Renal cortical epithelial cell (primary cell): ENCODE results near the gene CHST15. TPM values are rescaled to one million over a fixed set of nuclear protein-coding genes. Genes with fewer than 3 reads are reported as not detected.

Source experiments
- DNase-seq: peaks from one replicate; pipeline ENCODE4 v3.0.0-alpha.2; 2011; ENCODE audit warnings: low read depth
- total RNA-seq: library from RNA; depleted of rRNA; stranded (reverse); fragments of >200 nt; gene quantifications from 2 replicates; pipeline ENCODE4 v1.2.3, GENCODE V29; 2014

The CHST15 gene
- total RNA-seq, 1 donor from 2014 or later = 38.3 TPM

DNA sequence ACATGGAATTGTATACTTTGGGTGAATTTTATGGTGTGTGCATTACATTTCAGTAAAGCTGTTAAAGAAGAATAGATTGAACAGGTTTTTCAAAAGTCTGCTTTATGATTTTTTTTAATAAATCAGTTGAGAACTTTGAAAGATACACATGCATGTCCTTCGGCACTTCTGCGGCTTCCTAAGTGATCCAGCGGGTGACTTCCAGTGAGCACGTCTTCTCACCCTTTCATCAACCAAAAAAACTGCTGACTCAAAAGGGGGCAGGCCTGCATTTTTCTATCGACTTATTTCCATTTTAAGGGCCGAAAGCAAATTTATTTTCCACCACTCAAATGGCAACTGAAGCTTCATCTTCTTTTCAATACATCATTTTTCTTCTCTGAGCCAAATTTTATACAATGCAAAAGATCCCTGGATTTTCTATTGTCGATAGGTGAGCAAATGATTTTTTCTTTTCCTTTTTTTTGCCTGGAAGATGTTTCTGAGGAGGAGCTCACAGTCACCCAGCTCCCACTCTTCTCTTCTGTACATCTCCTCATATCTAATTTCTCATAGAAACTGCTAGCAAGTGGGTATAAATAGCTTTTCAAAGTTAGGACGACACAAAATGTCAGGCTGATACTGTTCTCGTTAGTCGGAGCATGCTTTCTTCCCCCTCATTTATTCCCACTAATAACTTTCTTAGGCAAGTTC, 10.2 kb downstream of the CHST15 start:
- no peak for DNase-seq

- DNase-seq = no peak
These were observed 10.8 kb downstream of the CHST15 start for GRCh38 chr10:124082555-124082954.

DNA sequence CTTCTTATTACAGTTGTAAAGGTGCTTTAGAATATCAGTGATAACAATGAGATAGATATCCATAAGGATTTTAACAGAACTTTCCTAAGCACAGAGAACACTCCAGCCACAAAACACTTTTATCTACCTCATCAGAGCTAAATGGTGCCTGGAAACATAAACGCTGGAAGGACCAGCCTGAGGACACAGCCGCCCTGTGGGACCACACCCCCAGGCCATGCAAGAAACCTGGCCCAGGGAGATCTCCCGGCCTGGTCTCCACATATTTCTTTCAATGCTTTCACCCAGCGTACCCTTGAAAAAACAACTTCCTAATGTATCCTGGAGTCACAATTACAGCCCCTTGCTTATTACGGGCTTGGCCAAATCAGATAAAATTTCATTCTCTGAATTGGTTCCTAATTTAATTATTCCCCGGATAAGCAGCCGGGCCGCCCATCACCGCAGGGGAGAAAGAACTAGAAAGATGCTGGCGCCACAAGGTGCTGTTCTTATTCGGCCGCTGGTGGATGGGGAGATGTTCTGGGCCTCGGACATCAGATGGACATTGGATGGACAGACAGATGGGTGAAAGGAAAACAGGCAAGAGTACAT, 11.8 kb downstream of the CHST15 start:
- DNase-seq = no peak

DNA sequence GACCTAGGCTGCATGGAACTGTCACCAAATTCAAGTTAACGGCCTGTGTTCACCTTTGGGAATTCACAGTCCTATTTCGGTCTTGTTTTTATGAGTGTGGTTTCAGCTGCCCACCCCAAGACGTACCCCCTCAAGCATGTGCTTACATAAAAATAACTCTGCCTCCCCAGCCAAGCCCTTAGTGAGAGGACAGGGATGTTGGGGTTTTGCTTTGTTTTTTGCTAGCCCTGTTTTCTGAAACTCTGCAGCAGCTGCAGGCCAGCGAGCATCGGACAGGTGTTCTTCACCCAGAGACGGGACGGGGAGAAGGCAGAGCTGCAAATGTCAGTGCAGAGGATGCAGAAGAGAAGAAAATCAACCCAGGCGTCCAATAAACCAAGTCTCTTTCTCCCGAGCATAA, 13.5 kb downstream of the CHST15 start:
- DNase-seq = no peak

GRCh38 chr10:124078714-124079113, 14.7 kb downstream of the CHST15 start:
- DNase-seq = no peak

DNA sequence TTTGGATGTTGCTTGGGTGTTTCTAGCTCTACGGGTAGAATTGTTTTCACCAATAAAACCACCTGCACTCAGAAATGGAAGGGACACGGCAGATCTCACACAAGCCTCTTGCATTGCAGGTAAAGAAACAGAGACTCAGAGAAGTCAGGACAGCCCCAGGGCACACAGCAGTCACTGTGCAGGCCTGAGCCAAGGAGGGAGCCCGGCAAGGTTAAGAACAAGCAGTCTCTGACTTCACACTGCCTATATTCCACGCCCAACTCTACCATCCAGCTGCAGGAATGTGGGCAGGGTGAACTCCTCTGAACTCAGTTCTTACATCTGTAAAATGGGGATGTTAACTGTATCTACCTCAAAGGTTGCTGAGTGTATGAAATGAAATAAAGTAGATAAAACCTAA, 15.4 kb downstream of the CHST15 start:
- no peak for DNase-seq

- DNase-seq = no peak
These were observed 16.0 kb downstream of the CHST15 start for GRCh38 chr10:124077208-124077993.

DNA sequence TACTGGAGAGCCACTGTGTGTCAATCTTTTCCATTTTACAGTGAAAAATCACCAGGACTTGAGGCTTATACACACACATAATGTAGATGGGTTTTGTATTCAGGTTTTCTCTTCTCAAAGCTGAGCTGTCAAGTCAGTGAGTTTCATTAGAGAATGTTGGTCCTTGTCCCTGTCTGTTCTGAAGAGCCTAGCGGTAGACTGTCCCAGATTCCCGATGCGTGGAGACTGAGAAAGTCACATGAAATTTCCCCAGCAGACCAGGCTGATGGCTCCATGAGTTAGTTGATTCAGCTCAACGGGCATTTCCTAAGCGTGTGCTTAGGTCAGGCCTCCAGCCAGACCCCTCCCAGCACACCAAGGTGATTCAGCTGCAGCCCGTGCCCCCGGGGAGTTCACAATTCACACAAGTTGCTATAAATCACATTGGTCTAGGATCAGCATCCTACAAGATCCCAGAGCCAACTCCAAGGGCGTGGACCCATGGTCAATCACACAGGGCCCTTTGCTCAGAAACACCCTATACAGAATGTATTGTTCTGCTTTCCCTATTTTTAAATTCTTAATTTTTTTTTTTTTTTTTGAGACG, 17.2 kb downstream of the CHST15 start:
- peak; percentile 26 for DNase-seq

GRCh38 chr10:124075231-124075955, 18.0 kb downstream of the CHST15 start:
- DNase-seq = no peak

DNA sequence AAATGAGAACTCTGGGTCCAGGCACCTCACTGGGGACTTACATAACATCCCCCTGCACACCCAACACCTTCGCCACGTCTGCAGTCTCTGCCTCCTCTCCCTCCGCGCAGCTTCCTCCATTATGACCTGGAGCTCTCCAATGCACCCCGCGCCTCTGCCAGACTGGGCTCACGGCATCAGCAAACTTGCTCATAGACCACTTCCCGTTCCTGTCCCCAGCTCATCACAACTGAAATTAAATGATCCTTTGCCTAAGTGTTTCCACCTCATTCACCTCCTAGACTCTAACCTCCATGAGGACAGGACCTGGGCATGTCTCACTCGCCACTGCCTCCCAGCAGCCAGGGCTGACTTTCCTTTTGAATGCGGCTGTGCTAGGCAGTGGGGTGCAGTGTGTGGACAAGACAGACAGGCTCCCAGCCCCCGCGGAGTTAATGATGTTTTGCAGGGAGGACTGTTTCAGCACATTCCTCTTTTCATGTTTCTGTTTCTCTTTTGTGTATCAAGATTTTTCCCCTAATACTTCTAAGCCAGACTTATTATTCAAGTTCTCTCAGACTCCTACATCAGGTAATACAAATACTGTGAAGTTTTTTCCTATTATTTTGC, 18.8 kb downstream of the CHST15 start:
- no peak for DNase-seq

DNA sequence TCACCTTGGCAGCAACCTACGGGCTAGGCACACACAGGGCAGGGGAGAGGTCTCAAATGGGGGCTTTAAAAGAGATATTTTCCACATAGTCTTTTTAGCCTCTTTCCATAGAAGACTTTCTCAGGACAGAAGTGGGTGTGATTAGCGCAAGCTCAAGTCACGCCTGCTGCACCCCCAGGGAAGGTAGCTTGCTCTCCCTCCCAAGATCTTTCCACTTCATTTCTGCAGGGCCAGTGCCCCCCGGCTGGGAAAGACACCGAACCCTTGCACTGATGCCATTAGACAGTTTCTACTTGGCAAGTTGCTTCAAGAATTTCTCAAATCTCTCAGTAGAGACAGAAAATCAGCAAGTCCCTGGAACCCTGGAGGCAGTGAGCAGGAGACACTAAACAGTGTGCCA, 19.4 kb downstream of the CHST15 start:
- no peak for DNase-seq

DNA sequence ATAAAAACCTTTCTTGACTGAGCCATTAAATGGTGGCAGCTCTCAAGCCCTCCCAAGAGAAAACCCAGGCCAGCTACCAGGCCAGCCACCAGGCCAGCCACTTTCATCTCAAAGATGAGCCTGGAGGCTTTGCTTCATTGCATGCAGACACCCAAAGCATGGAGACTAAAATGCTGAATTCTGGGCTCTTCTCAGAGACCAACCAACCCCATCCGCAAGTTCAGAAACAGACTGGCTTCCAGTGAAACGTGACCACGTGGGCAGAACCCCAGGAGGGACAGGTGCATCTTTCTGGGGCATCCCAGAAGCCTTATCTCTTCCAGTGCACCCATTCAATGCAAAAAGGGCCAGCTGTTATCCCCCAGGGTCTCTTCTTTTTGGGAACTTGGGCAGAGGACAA, 20.9 kb downstream of the CHST15 start:
- no peak for DNase-seq

DNA sequence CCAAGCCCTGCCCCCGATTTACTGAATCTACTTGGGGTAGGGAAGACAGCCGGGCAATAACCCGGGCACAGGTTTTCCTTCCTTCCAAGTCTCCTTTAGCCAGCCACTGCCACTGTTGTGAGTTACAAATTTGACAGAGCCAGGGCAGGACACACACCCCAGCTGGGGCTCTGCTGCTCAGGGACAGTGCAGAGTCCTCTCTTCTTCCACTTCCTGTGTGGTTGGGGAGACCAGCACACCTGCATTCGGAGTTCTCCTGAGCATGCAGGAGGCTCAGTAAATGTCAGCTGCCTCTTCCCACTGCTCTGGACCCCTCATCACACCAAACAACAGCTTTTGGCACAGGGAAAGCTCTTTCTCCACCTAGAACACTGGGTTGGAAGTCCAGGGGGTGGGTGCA, 21.3 kb downstream of the CHST15 start:
- DNase-seq = no peak

- no peak for DNase-seq
These were observed 22.3 kb downstream of the CHST15 start for GRCh38 chr10:124071141-124071540.

GRCh38 chr10:124070666-124071065, 22.7 kb downstream of the CHST15 start:
- DNase-seq = no peak

GRCh38 chr10:124069341-124070264, 23.8 kb downstream of the CHST15 start:
- DNase-seq = no peak

GRCh38 chr10:124068929-124069328, 24.5 kb downstream of the CHST15 start:
- no peak for DNase-seq

DNA sequence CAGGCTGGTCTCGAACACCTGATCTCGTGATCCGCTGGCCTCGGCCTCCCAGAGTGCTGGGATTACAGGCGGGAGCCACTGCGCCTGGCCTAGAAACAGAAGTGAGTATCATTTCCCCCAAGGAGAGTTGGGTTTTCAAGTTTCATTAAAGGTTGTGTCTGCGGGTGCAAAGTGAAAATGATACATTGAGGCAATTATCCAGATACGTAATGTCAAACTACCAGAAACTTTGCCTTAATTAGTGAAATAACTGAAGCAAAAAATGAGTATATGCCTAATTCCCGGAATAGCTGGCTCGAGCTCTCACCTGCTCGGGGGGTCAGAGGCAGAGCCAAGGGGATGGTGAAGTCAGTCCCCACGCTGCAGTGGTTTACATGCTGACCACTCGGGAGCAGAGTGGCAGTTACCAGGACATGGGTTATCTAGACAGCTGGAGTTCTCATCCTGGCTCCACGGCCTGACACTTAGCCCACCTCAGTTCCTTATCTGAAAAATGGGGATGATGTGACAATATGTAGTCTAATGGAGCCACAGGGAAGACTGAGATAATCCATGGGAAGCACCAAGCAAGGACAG, 25.5 kb downstream of the CHST15 start:
- no peak for DNase-seq

DNA sequence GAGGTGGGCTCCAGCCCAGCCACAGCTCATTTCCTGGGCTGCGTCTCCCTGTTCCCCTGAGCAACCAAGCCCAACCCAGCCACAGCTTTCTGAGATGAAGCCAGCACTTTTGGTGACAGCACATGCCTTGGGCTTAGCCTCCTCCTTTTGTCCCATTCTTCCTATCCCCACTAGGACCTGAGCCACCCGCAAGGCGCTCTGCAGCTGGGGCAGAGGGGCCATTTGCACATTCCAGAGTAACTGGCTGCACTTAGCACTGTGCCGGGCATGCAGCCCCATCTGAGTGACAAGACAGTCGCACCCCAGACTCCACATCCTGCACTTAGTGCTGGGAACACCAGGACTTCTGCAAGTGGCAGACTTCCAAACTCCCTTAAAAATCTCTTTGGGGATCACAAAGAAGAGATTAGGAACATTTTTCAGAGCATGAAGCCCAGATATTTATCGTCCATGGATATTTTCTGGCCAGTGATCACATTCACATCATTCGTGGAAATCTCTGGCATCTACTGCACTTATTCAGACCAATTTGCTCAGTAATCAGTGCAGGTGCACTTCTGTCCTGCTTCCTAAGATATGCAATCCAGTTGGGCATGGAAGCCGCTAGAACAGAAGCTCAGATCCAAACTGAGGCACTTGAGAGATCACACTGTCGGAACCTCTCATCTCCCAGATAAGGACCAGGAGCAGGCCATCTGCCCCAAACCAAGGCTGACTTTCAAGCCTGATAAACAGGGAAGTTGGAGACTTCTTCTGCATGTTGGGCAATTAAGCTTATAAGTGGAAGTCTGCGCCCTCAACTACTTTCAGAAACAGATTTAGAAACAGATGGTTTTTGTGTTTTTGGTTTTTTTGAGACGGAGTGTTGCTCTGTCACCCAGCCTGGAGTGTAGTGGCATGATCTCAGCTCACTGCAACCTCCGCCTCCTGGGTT, 26.4 kb downstream of the CHST15 start:
- DNase-seq = no peak
